ENCODE data around the gene LMAN2. TPM values are rescaled to one million over a fixed set of nuclear protein-coding genes. Genes with fewer than 3 reads are reported as not detected.
"Not testable (repeated sequence)": the region's sequence is repeated elsewhere in the genome, so short reads cannot be mapped to it uniquely, and the experiment has no call there.

LMAN2 gene
- total and polyA plus RNA-seq, 5 experiments from 2014 or later: 77.1 to 243 (median 212) TPM

- H3K4me3 Mint-ChIP-seq, DNase-seq, ATAC-seq, H3K27me3 Mint-ChIP-seq, H3K9me3 Mint-ChIP-seq, POLR2A ChIA-PET, H3K27ac Mint-ChIP-seq: not testable (repeated sequence)
- peaks cover 10 to 55% (median 36%) of the 10 kb centered on the region in 4 donors for H3K4me1 Mint-ChIP-seq
- H3K36me3 Mint-ChIP-seq: peaks cover 6 to 76% (median 17%) of the 10 kb centered on the region in 3 donors
These were observed 8.5 kb downstream of the LMAN2 start for GRCh38 chr5:177343000-177343399.

GRCh38 chr5:177339107-177339638, 12.3 kb downstream of the LMAN2 start:
- ATAC-seq: no peak
- Mint-ChIP-seq H3K4me1 (peaks cover 8 to 39% (median 23%) of the 10 kb centered on the region in 4 donors), H3K4me3 (peak overlapping the region in 1 of 10 donors; percentile 4), H3K36me3 (peaks cover 6 to 76% (median 18%) of the 10 kb centered on the region in 3 donors), H3K27me3 (no peaks in the 10 kb centered on the region), H3K9me3 (peaks cover 0 to 4% (median 0%) of the 10 kb centered on the region in 9 donors), H3K27ac (peak overlapping the region in 2 of 10 donors; percentile 84 to 89)
- DNase-seq: no peak
- POLR2A ChIA-PET: interaction anchor here (0.6 to 1.6 kb wide), 2 partner anchors 11 to 17 kb away, joined by 3 to 4 read pairs; no protein-coding TSS in a partner anchor

GRCh38 chr5:177338251-177339106, 13.0 kb downstream of the LMAN2 start:
- H3K4me1 Mint-ChIP-seq: peaks cover 6 to 35% (median 25%) of the 10 kb centered on the region in 4 donors
- POLR2A ChIA-PET: interaction anchor here (0.9 to 1.6 kb wide), 2 partner anchors 12 to 28 kb away, joined by 3 to 4 read pairs; no protein-coding TSS in a partner anchor
- H3K36me3 Mint-ChIP-seq: peaks cover 6 to 78% (median 23%) of the 10 kb centered on the region in 3 donors
- no peak for ATAC-seq
- H3K27ac Mint-ChIP-seq: peak overlapping the region in 2 of 10 donors; percentile 84 to 89
- peaks cover 0 to 4% (median 0%) of the 10 kb centered on the region in 9 donors for H3K9me3 Mint-ChIP-seq
- no peaks in the 10 kb centered on the region for H3K27me3 Mint-ChIP-seq
- DNase-seq: no peak
- H3K4me3 Mint-ChIP-seq: peak overlapping the region in 1 of 10 donors; percentile 4

- H3K9me3 Mint-ChIP-seq: peaks cover 0 to 4% (median 0%) of the 10 kb centered on the region in 9 donors
- H3K27ac Mint-ChIP-seq: peak overlapping the region in 1 of 10 donors; percentile 52
- peak overlapping the region in 1 of 10 donors; percentile 14 for H3K4me3 Mint-ChIP-seq
- peaks cover 7 to 32% (median 26%) of the 10 kb centered on the region in 4 donors for H3K4me1 Mint-ChIP-seq
- ATAC-seq: no peak
- H3K36me3 Mint-ChIP-seq: peaks cover 6 to 79% (median 25%) of the 10 kb centered on the region in 3 donors
- DNase-seq: no peak
- H3K27me3 Mint-ChIP-seq: no peaks in the 10 kb centered on the region
- POLR2A ChIA-PET: no interaction called here
These were observed 14.6 kb downstream of the LMAN2 start for GRCh38 chr5:177336603-177337494.

- DNase-seq (peak in 1 of 10 donors; percentile 19), ATAC-seq (peak; percentile 68 to 73)
- Mint-ChIP-seq H3K27ac (peak overlapping the region in 1 of 10 donors; percentile 52), H3K9me3 (peaks cover 0 to 4% (median 0%) of the 10 kb centered on the region in 9 donors), H3K36me3 (peaks cover 6 to 76% (median 19%) of the 10 kb centered on the region in 3 donors), H3K4me3 (peak overlapping the region in 1 of 10 donors; percentile 14), H3K4me1 (peaks cover 6 to 35% (median 28%) of the 10 kb centered on the region in 4 donors), H3K27me3 (no peaks in the 10 kb centered on the region)
- POLR2A ChIA-PET: interaction anchor here (0.8 kb wide), 1 partner anchor 13 kb away, joined by 3 read pairs; no protein-coding TSS in a partner anchor
These were observed 15.4 kb downstream of the LMAN2 start for GRCh38 chr5:177336112-177336511.

- H3K9me3 Mint-ChIP-seq: peaks cover 0 to 4% (median 0%) of the 10 kb centered on the region in 9 donors
- peaks cover 6 to 76% (median 19%) of the 10 kb centered on the region in 3 donors for H3K36me3 Mint-ChIP-seq
- DNase-seq (no peak), ATAC-seq (no peak)
- H3K27ac Mint-ChIP-seq: peak overlapping the region in 1 of 10 donors; percentile 43
- no peak overlapping the region for H3K4me3 Mint-ChIP-seq
- H3K27me3 Mint-ChIP-seq: no peaks in the 10 kb centered on the region
- POLR2A ChIA-PET: interaction anchor here (0.8 kb wide), 1 partner anchor 14 kb away, joined by 3 read pairs; no protein-coding TSS in a partner anchor
- H3K4me1 Mint-ChIP-seq: peaks cover 6 to 39% (median 28%) of the 10 kb centered on the region in 4 donors
These were observed 15.8 kb downstream of the LMAN2 start for GRCh38 chr5:177335701-177336065.

GRCh38 chr5:177334781-177335700, 16.4 kb downstream of the LMAN2 start:
- Mint-ChIP-seq H3K4me1 (peaks cover 6 to 45% (median 27%) of the 10 kb centered on the region in 4 donors), H3K27me3 (no peaks in the 10 kb centered on the region), H3K4me3 (no peak overlapping the region), H3K9me3 (peaks cover 0 to 4% (median 0%) of the 10 kb centered on the region in 9 donors), H3K27ac (peak overlapping the region in 1 of 10 donors; percentile 43), H3K36me3 (peaks cover 5 to 79% (median 17%) of the 10 kb centered on the region in 3 donors)
- POLR2A ChIA-PET: interaction anchor here (0.5 to 0.8 kb wide), 2 partner anchors 14 to 18 kb away, joined by 3 to 7 read pairs; no protein-coding TSS in a partner anchor
- DNase-seq: no peak
- no peak for ATAC-seq

GRCh38 chr5:177334155-177334551, 17.3 kb downstream of the LMAN2 start:
- H3K4me3 Mint-ChIP-seq: no peak overlapping the region
- peaks cover 0 to 76% (median 10%) of the 10 kb centered on the region in 3 donors for H3K36me3 Mint-ChIP-seq
- no peaks in the 10 kb centered on the region for H3K9me3 Mint-ChIP-seq
- DNase-seq (no peak), ATAC-seq (no peak)
- H3K27me3 Mint-ChIP-seq: no peaks in the 10 kb centered on the region
- peaks cover 6 to 43% (median 21%) of the 10 kb centered on the region in 4 donors for H3K4me1 Mint-ChIP-seq
- peak overlapping the region in 2 of 10 donors; percentile 41 to 84 for H3K27ac Mint-ChIP-seq
- POLR2A ChIA-PET: interaction anchor here (0.5 kb wide), 1 partner anchor 19 kb away, joined by 7 read pairs; no protein-coding TSS in a partner anchor

- Mint-ChIP-seq H3K36me3 (peaks cover 0 to 75% (median 10%) of the 10 kb centered on the region in 3 donors), H3K4me3 (no peak overlapping the region), H3K27ac (peak overlapping the region in 4 of 10 donors; percentile 41 to 84 (median 70)), H3K4me1 (peaks cover 6 to 39% (median 19%) of the 10 kb centered on the region in 4 donors), H3K27me3 (no peaks in the 10 kb centered on the region), H3K9me3 (no peaks in the 10 kb centered on the region)
- ATAC-seq: no peak
- DNase-seq: no peak
- POLR2A ChIA-PET: interaction anchor here (0.6 kb wide), 1 partner anchor 30 kb away, joined by 3 read pairs; the partner anchor contains the start of genes PRELID1 and RAB24
These were observed 17.9 kb downstream of the LMAN2 start for GRCh38 chr5:177333420-177334154.

- POLR2A ChIA-PET: interaction anchor here (0.6 kb wide), 2 partner anchors 30 to 122 kb away, joined by 3 read pairs; partner anchors contain the start of genes PRELID1 and RAB24
- Mint-ChIP-seq H3K4me3 (peak overlapping the region in 1 of 10 donors; percentile 24), H3K27ac (peak overlapping the region in 1 of 10 donors; percentile 40), H3K9me3 (no peaks in the 10 kb centered on the region), H3K27me3 (no peaks in the 10 kb centered on the region), H3K4me1 (peaks cover 6 to 42% (median 18%) of the 10 kb centered on the region in 4 donors), H3K36me3 (peaks cover 0 to 75% (median 10%) of the 10 kb centered on the region in 3 donors)
- DNase-seq: no peak
- ATAC-seq: no peak
These were observed 18.6 kb downstream of the LMAN2 start for GRCh38 chr5:177332896-177333260.

Measured in naive thymus-derived CD8-positive, alpha-beta T cell (primary cell).